Left hindlimb (tissue), 1 donor: ENCODE data around the gene CBX5.
"Not testable (repeated sequence)": the region's sequence is repeated elsewhere in the genome, so short reads cannot be mapped to it uniquely, and the experiment has no call there.

ENCODE experiments used
- DNase-seq: peaks from one replicate; pipeline ENCODE4 v3.0.0-alpha.2; 2018

The CBX5 gene

GRCh38 chr12:54294152-54294952, 14.4 kb upstream of the CBX5 start:
- DNase-seq: no peak

GRCh38 chr12:54292931-54293241, 13.0 kb upstream of the CBX5 start:
- DNase-seq: no peak

- no peak for DNase-seq
Measured at GRCh38 chr12:54292083-54292930, 12.4 kb upstream of the CBX5 start.

GRCh38 chr12:54287261-54288157, 7.6 kb upstream of the CBX5 start:
- DNase-seq: no peak

GRCh38 chr12:54286042-54287030, 6.4 kb upstream of the CBX5 start:
- no peak for DNase-seq

- no peak for DNase-seq
Measured at GRCh38 chr12:54285150-54286041, 5.5 kb upstream of the CBX5 start.

- not testable (repeated sequence) for DNase-seq
Measured at GRCh38 chr12:54284070-54284780, 4.3 kb upstream of the CBX5 start.

GRCh38 chr12:54282949-54283593, 3.1 kb upstream of the CBX5 start:
- no peak for DNase-seq

GRCh38 chr12:54281694-54282093, 1.8 kb upstream of the CBX5 start:
- DNase-seq: not testable (repeated sequence)

- DNase-seq: not testable (repeated sequence)
Measured at GRCh38 chr12:54281261-54281638, 1.3 kb upstream of the CBX5 start.

GRCh38 chr12:54280468-54281260, 742 bp upstream of the CBX5 start, which contains the start of gene HNRNPA1:
HNRNPA1 (plus strand) TSS chr12:54280726; CDS start chr12:54280808, 82 bp downstream.
- DNase-seq: peak; percentile 98

- no peak for DNase-seq
Measured at GRCh38 chr12:54279227-54279631, 693 bp downstream of the CBX5 start.

GRCh38 chr12:54277823-54278276, 2.1 kb downstream of the CBX5 start:
- DNase-seq: no peak

- no peak for DNase-seq
Measured at GRCh38 chr12:54276368-54276767, 3.6 kb downstream of the CBX5 start.

- DNase-seq: no peak
Measured at GRCh38 chr12:54273981-54274380, 5.9 kb downstream of the CBX5 start.

- DNase-seq: no peak
Measured at GRCh38 chr12:54272214-54272613, 7.7 kb downstream of the CBX5 start.

GRCh38 chr12:54270345-54270744, 9.6 kb downstream of the CBX5 start:
- no peak for DNase-seq

- DNase-seq: no peak
Measured at GRCh38 chr12:54266852-54267251, 13.1 kb downstream of the CBX5 start.
